Measurements from ENCODE around the gene MAP3K7. TPM values are rescaled to one million over a fixed set of nuclear protein-coding genes. Genes with fewer than 3 reads are reported as not detected.
A peak's percentile ranks its signal among the peaks of the same experiment; 100 is the strongest.

MAP3K7 gene
- total and polyA plus RNA-seq, 2 of the 4 experiments (the other 2 are of a cell fraction), result 26.5 to 29.9 TPM

DNA sequence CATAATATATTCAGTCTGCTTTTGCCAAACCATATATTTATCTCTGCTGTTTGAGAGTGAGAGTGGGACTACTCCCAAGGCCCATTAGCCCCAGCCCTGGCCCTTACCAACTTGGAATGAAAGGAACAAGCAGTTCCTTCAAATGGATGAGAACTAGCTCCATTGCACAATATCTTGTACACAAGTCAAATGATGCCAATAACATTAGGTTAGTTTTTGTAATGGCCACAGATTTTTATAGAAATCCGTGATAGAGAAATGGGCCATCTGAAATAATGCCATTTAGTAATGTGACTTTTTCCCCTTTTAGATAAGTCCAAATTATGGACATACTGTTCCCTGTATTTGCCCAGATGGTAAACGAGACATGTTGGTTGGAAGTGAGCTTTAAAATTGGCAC, 117.0 kb downstream of the MAP3K7 start:
- no peaks in the 10 kb centered on the region for H3K9me3 ChIP-seq (ENCODE audit: control insufficient read depth, insufficient read depth, low read length)
- H3K56ac ChIP-seq (ENCODE audit: extremely low read depth, insufficient read depth, low read length), result no peak overlapping the region
- H4K20me1 ChIP-seq (ENCODE audit: insufficient read depth, low read length), result no peaks in the 10 kb centered on the region
- H3K14ac ChIP-seq (replicated peaks; ENCODE audit: low read depth, low read length), result no peak overlapping the region
- H3K27ac ChIP-seq (ENCODE audit: insufficient read depth, low read length), result no peak overlapping the region
- no peak overlapping the region for H2AFZ ChIP-seq (replicated peaks; ENCODE audit: low read length, poor library complexity)
- TF ChIP-seq RCOR1 (IDR thresholded peaks at IDR 0.05; ENCODE audit: insufficient replicate concordance, low read length) (no peak), RFX5 (IDR thresholded peaks at IDR 0.05; ENCODE audit: low read depth, low read length) (no peak), CEBPB (IDR thresholded peaks at IDR 0.05; ENCODE audit: low read depth, low read length) (peak; percentile 58)
- dilution Hi-C loops (cut with HindIII; ENCODE audit: low sequenced_read_pairs, unreplicated experiment) (no loop called here), intact Hi-C loops (cut with micrococcal nuclease) (no loop called here), in situ Hi-C loops (cut with MboI; ENCODE audit: low sequenced_read_pairs) (no loop called here)
- no peak overlapping the region for H2BK15ac ChIP-seq (ENCODE audit: low read depth, low read length)
- H3K9me1 ChIP-seq (ENCODE audit: insufficient read depth, low read length), result no peaks in the 10 kb centered on the region
- no peaks in the 10 kb centered on the region for H3K4me1 ChIP-seq (ENCODE audit: control insufficient read depth, insufficient read depth, low read length)
- H4K5ac ChIP-seq (ENCODE audit: low read depth, low read length), result no peak overlapping the region
- POLR2A ChIA-PET (ENCODE audit: unreplicated experiment), result no interaction called here
- H2AK9ac ChIP-seq (replicated peaks; ENCODE audit: low read depth, low read length, poor library complexity), result no peak overlapping the region
- no peak overlapping the region for H3K18ac ChIP-seq (ENCODE audit: low read depth, low read length)
- no peak overlapping the region for H3K9ac ChIP-seq (ENCODE audit: low read depth, low read length)
- H2BK120ac ChIP-seq (ENCODE audit: low read depth, low read length), result no peak overlapping the region
- H3K23ac ChIP-seq (ENCODE audit: low read depth, low read length), result no peak overlapping the region
- ATAC-seq (ENCODE audit: low read depth) (no peak), DNase-seq (no peak)
- no TSS peak for BruUV-seq (replicated peaks)
- no peak overlapping the region for H2AK5ac ChIP-seq (ENCODE audit: low read depth, low read length)
- WGBS, 2 experiments (ENCODE audit: extremely low coverage in 2 of 2, insufficient read length in 1 of 2), result no CpG with 5 or more reads among the region's 2 CpGs
- no peak overlapping the region for H3K4ac ChIP-seq (ENCODE audit: low read depth, low read length)
- no peaks in the 10 kb centered on the region for H3K79me1 ChIP-seq (ENCODE audit: low read depth in 1 of 2, low read length in 2 of 2)
- no peaks in the 10 kb centered on the region for H3K36me3 ChIP-seq (ENCODE audit: control insufficient read depth, insufficient read depth, low read length)
- no peak overlapping the region for H3K4me2 ChIP-seq (ENCODE audit: low read depth, low read length)
- peaks cover 14% of the 10 kb centered on the region for H3K27me3 ChIP-seq (ENCODE audit: control insufficient read depth, insufficient read depth, low read length)
- H3K4me3 ChIP-seq (ENCODE audit: insufficient read depth, low read depth, low read length), result no peak overlapping the region
- H2BK20ac ChIP-seq (ENCODE audit: low read depth, low read length), result no peak overlapping the region
- no peak overlapping the region for H2BK5ac ChIP-seq (ENCODE audit: low read depth, low read length, poor library complexity, severe bottlenecking)
- no peak overlapping the region for H4K8ac ChIP-seq (ENCODE audit: low read depth in 2 of 2, low read length in 2 of 2)
- no peak overlapping the region for H4K91ac ChIP-seq (ENCODE audit: insufficient read depth, low read depth, low read length)
- CTCF ChIA-PET, result no interaction called here
